ENCODE data around the gene TRRAP. TPM values are rescaled to one million over a fixed set of nuclear protein-coding genes. Genes with fewer than 3 reads are reported as not detected.
A peak's percentile ranks its signal among the peaks of the same experiment; 100 is the strongest.

TRRAP gene
- total RNA-seq = 10 to 100 TPM; 12.1 to 25.6 (median 16.7) TPM

DNA sequence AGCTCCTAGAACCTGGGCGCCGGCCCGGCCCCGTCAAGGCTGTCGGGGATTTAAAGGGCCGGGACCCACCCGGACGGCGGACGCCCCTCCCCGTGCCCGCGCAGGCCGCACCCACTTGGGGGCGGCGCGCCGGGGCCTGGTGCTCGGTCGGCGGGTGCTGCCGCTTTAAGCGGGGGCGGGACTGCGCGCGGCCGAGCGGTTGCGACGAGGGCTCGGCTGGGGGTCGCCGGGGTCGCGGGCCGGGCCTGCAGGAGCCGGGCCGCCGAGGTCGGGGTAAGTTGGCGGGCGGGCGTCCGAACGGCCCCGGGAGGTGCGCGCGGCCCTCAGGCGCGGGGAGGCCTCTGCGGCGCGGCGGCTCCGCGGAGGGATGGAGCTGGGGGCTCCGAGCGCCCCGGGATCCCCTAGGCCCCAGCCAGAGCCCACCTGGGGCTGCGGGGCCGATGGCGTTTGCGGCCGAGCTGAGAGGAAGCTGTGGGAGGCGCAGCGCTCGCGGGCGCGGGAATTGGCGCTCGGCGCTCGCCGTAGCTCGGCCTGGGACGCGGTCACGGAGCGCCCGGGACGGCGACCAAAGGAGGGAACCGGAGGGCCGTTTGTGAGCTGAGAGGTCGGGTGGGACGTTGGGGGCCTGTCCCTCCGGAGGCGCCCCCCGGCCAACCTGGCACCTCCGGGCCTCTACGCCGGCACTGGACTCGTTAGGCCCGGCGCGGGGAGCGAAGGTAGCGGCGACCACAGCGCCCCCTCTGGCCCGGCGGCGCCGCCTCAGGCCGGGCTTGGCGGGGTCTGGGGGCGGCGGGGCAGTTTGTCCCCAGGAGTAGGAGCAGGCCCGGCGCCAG, at the start of gene TRRAP:
TSS of gene TRRAP (plus strand) at position 168 of the 833 bp plus-strand sequence. CDS start 2,619 bp downstream, outside the sequence.
- peak within 1 kb of the TSS; percentile 91 to 98 (median 95) for H3K27ac ChIP-seq
- TF ChIP-seq, protein P1, sequence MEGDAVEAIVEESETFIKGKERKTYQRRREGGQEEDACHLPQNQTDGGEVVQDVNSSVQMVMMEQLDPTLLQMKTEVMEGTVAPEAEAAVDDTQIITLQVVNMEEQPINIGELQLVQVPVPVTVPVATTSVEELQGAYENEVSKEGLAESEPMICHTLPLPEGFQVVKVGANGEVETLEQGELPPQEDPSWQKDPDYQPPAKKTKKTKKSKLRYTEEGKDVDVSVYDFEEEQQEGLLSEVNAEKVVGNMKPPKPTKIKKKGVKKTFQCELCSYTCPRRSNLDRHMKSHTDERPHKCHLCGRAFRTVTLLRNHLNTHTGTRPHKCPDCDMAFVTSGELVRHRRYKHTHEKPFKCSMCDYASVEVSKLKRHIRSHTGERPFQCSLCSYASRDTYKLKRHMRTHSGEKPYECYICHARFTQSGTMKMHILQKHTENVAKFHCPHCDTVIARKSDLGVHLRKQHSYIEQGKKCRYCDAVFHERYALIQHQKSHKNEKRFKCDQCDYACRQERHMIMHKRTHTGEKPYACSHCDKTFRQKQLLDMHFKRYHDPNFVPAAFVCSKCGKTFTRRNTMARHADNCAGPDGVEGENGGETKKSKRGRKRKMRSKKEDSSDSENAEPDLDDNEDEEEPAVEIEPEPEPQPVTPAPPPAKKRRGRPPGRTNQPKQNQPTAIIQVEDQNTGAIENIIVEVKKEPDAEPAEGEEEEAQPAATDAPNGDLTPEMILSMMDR (IDR thresholded peaks at IDR 0.05) = peak; percentile 74 to 99 (median 89)
- TF ChIP-seq POLR2A (IDR thresholded peaks at IDR 0.05) = peak in 1 of 4 donors; percentile 26
- peaks cover 0 to 27% (median 8%) of the 10 kb centered on the region in 3 donors for H3K36me3 ChIP-seq
- intact Hi-C loops (cut with DNase I) = no loop called here
- WGBS, 2 donors = 0% methylated on average over 51 of the region's 113 CpGs; no CpG with 5 or more reads in 1 of the 2 donors
- peaks cover 0 to 6% (median 0%) of the 10 kb centered on the region in 4 donors for H3K27me3 ChIP-seq
- no peaks in the 10 kb centered on the region for H3K9me3 ChIP-seq
- peaks cover 5 to 45% (median 13%) of the 10 kb centered on the region in 3 donors for H3K4me1 ChIP-seq
- peak within 1 kb of the TSS; percentile 69 to 100 (median 96) for H3K4me3 ChIP-seq
- no peak for DNase-seq

DNA sequence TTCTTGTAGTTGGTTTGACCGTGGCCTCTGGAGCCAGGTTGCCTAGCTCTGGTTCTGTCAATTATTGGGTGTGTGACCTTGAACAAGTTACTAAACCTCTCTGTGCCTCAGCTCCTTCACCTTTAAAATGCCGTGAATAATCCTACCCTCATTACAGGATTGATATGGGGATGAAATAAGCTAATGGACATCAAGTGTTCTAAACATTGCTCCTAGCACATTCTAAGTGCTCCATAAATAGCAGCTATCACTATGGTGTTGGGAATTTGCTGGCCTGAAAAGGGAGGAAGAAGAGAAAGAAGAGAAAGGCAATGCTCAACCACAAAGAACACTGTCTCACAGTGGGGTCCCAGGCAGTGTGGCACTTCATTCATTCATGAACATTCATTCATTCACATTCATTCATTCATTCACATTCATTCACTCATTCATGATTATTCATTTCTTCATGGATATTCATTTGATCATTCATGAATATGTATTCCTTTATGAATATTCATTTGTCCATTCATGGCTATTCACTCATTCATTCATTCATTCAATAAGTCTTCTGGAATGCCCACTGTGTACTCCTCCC, 47.3 kb upstream of the TRRAP start:
- H3K9me3 ChIP-seq = no peaks in the 10 kb centered on the region
- TF ChIP-seq, protein P1 (IDR thresholded peaks at IDR 0.05) = no peak
- no peak for TF ChIP-seq POLR2A (IDR thresholded peaks at IDR 0.05)
- DNase-seq = no peak
- no peaks in the 10 kb centered on the region for H3K36me3 ChIP-seq
- no peak overlapping the region for H3K27ac ChIP-seq
- WGBS, 2 donors = 61 to 83% methylated on average over 1 to 2 of the region's 2 CpGs
- peaks cover 3 to 13% (median 7%) of the 10 kb centered on the region in 3 donors for H3K4me1 ChIP-seq
- H3K27me3 ChIP-seq = peaks cover 0 to 32% (median 0%) of the 10 kb centered on the region in 4 donors
- H3K4me3 ChIP-seq = no peak overlapping the region
- intact Hi-C loops (cut with DNase I) = no loop called here

DNA sequence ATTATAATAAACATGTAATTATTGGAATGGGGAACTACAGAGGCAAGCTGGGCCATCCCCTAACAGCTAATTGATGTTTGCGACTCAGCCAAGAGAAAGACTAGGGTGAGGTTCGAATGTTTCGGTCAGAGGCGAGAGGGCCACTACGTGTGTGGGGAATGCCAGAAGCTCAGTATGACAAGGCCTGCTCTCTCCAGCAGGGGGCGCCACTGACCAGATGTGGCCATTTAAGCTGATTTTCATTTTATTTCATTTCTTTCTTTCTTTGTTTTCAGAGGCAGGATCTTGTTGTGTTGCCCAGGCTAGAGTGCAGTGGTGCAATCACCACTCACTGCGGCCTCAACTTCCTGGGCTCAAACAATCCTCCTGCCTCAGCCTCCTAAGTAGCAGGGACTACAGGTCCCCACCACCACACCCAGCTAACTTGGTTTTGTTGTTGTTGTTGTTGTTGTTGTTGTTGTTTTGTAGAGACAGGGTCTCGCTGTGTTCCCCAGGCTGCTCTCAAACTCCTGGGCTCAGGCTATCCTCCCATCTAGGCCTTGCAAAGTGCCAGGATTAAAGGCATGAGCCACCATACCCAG, 46.6 kb upstream of the TRRAP start:
- no peak overlapping the region for H3K4me3 ChIP-seq
- TF ChIP-seq POLR2A (IDR thresholded peaks at IDR 0.05) = no peak
- TF ChIP-seq, protein P1 (IDR thresholded peaks at IDR 0.05) = peak in 4 of 6 experiments; percentile 7 to 36 (median 20)
- 75 to 82% methylated on average over 8 of the region's 8 CpGs for WGBS, 2 donors
- peaks cover under 1 to 6% (median 3%) of the 10 kb centered on the region in 3 donors for H3K4me1 ChIP-seq
- no peaks in the 10 kb centered on the region for H3K36me3 ChIP-seq
- peaks cover 0 to 32% (median 0%) of the 10 kb centered on the region in 4 donors for H3K27me3 ChIP-seq
- intact Hi-C loops (cut with DNase I) = no loop called here
- no peak overlapping the region for H3K27ac ChIP-seq
- H3K9me3 ChIP-seq = no peaks in the 10 kb centered on the region
- DNase-seq = no peak

DNA sequence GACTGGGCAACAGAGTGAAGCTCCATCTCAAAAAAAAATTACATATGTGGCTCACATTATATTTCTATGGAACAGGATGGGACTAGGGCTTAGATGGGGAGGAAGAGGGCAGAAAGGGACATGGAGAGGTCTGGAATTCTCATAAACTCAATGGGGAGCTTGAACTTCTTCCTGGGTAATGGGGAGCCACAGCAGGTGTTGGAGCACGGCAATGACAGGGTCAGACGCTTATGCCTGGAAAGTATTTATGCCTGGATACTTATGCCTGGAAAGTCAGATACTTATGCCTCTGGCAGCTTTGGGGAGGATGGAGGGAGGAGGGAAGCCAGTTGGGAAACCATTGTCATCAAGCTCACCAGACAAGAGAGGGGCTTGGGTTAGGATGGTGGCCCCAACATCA, 45.3 kb upstream of the TRRAP start:
- Histone ChIP-seq H3K27me3 (peaks cover 0 to 31% (median 0%) of the 10 kb centered on the region in 4 donors), H3K4me1 (no peaks in the 10 kb centered on the region), H3K27ac (no peak overlapping the region), H3K9me3 (no peaks in the 10 kb centered on the region), H3K4me3 (no peak overlapping the region), H3K36me3 (no peaks in the 10 kb centered on the region)
- DNase-seq = no peak
- TF ChIP-seq, protein P1 (IDR thresholded peaks at IDR 0.05) = no peak
- no peak for TF ChIP-seq POLR2A (IDR thresholded peaks at IDR 0.05)
- 80 to 89% methylated on average over 2 of the region's 2 CpGs for WGBS, 2 donors
- intact Hi-C loops (cut with DNase I) = no loop called here

All from esophagus squamous epithelium (tissue), 5 donors.